ENCODE results near the gene RPL27. TPM values are rescaled to one million over a fixed set of nuclear protein-coding genes. Genes with fewer than 3 reads are reported as not detected.

Gene RPL27
- total and polyA plus RNA-seq, 2 of the 13 experiments (the other 11 are each of a cell fraction or from before 2014, with no cell fraction given): 1,585 to 5,840 TPM

- peak; percentile 30; the same call in 1 of the 2 replicates for TF ChIP-seq HNF1B (CRISPR knock-in tag; IDR thresholded peaks at IDR 0.05)
- TF ChIP-seq ZNF782 (CRISPR knock-in tag; IDR thresholded peaks at IDR 0.05; ENCODE audit: borderline replicate concordance): peak; percentile 59; the same call in 1 of the 2 replicates
- peak; percentile 77 for TF ChIP-seq SAP130 (CRISPR knock-in tag; IDR thresholded peaks at IDR 0.05; ENCODE audit: low read depth)
- no peak for TF ChIP-seq ZNF142 (CRISPR knock-in tag; IDR thresholded peaks at IDR 0.05)
- no peak for TF ChIP-seq HMG20A (CRISPR knock-in tag; IDR thresholded peaks at IDR 0.05; ENCODE audit: borderline replicate concordance)
- TF ChIP-seq ZNF816 (CRISPR knock-in tag; IDR thresholded peaks at IDR 0.05; ENCODE audit: borderline replicate concordance): no peak
- TF ChIP-seq PRPF4 (IDR thresholded peaks at IDR 0.05; ENCODE audit: low read depth, low read length, poor library complexity, severe bottlenecking): no peak
- TF ChIP-seq ZFX (CRISPR knock-in tag; IDR thresholded peaks at IDR 0.05; ENCODE audit: low read depth): peak; percentile 56
- TF ChIP-seq ZGPAT (CRISPR knock-in tag; IDR thresholded peaks at IDR 0.05): peak; percentile 59
- peak; percentile 61; the same call in 1 of the 2 replicates for TF ChIP-seq DMAP1 (CRISPR knock-in tag; IDR thresholded peaks at IDR 0.05)
- TF ChIP-seq SRF (IDR thresholded peaks at IDR 0.05; ENCODE audit: low read depth, low read length): no peak
- TF ChIP-seq MIER3 (CRISPR knock-in tag; IDR thresholded peaks at IDR 0.05; ENCODE audit: borderline replicate concordance): peak; percentile 39; the same call in 1 of the 2 replicates
- peak; percentile 31; the same call in 1 of the 2 replicates for TF ChIP-seq IRF2 (CRISPR knock-in tag; IDR thresholded peaks at IDR 0.05)
- TF ChIP-seq LCORL (IDR thresholded peaks at IDR 0.05): no peak
- no peak for TF ChIP-seq LCORL (CRISPR knock-in tag; IDR thresholded peaks at IDR 0.05)
- TF ChIP-seq ZBTB20 (CRISPR knock-in tag; IDR thresholded peaks at IDR 0.05; ENCODE audit: borderline replicate concordance, low read depth): no peak
- no peak for TF ChIP-seq IKZF1 (IDR thresholded peaks at IDR 0.05)
- TF ChIP-seq SMAD1 (CRISPR knock-in tag; IDR thresholded peaks at IDR 0.05; ENCODE audit: borderline replicate concordance, low read depth): no peak
- TF ChIP-seq SALL1 (CRISPR knock-in tag; IDR thresholded peaks at IDR 0.05): peak; percentile 40; the same call in 1 of the 2 replicates
- 0 out of 2 replicates have a peak, but pooled peaks have one; percentile 43 for TF ChIP-seq ZNF619 (CRISPR knock-in tag; IDR thresholded peaks at IDR 0.05)
- TF ChIP-seq ZSCAN9 (CRISPR knock-in tag; IDR thresholded peaks at IDR 0.05; ENCODE audit: borderline replicate concordance): no peak
- peak; percentile 58; the same call in 1 of the 2 replicates for TF ChIP-seq HDAC2 (CRISPR knock-in tag; IDR thresholded peaks at IDR 0.05)
- peak; percentile 26; the same call in 1 of the 2 replicates for TF ChIP-seq SNAPC2 (CRISPR knock-in tag; IDR thresholded peaks at IDR 0.05)
These were observed 33.9 kb upstream of the RPL27 start, which contains the start of gene AARSD1 (continued) for GRCh38 chr17:42964161-42964932.

Measured in HepG2 (cell line).